ENCODE measurements around the gene SRP68.

SRP68 gene

GRCh38 chr17:76008630-76009425 is 63.5 kb downstream of the SRP68 start:
- H3K9ac ChIP-seq (ENCODE audit: low read length): no peak overlapping the region
- H3K4me1 ChIP-seq (ENCODE audit: insufficient read depth, low read length): no peaks in the 10 kb centered on the region
- no peak overlapping the region for H3K27ac ChIP-seq (ENCODE audit: low read depth, low read length)
- no peaks in the 10 kb centered on the region for H3K27me3 ChIP-seq (ENCODE audit: control insufficient read depth in 1 of 2, insufficient read depth in 2 of 2, low read length in 2 of 2)
- H3K36me3 ChIP-seq (ENCODE audit: insufficient read depth, low read length): no peaks in the 10 kb centered on the region
- H3K9me3 ChIP-seq (ENCODE audit: low read length): no peaks in the 10 kb centered on the region
- H3K4me3 ChIP-seq (ENCODE audit: low read depth in 1 of 2, low read length in 2 of 2): no peak overlapping the region

DNA sequence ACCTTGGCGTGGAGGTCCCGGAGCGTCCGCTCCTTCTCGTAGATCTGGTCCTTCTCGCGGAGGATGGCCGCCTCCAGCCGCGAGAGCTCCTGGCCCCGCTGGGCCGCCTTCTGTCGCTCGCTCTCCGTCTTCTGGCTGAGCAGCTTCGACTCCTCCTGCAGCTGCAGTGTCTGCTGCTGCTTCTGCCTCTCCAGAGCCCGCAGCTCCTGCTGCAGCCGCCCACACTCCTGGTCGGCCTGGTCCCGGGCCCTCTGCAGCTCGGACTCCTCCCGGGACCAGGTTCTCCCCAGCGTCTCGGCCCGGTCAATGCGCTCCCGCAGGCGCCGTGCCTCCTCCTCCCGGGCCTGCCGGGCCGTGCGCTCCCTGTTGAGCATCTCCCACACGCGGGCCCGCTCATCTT is 64.1 kb downstream of the SRP68 start:
- no peak overlapping the region for H3K27ac ChIP-seq (ENCODE audit: low read depth, low read length)
- no peak overlapping the region for H3K9ac ChIP-seq (ENCODE audit: low read length)
- no peaks in the 10 kb centered on the region for H3K4me1 ChIP-seq (ENCODE audit: insufficient read depth, low read length)
- no peaks in the 10 kb centered on the region for H3K36me3 ChIP-seq (ENCODE audit: insufficient read depth, low read length)
- H3K9me3 ChIP-seq (ENCODE audit: low read length): no peaks in the 10 kb centered on the region
- no peak overlapping the region for H3K4me3 ChIP-seq (ENCODE audit: low read depth in 1 of 2, low read length in 2 of 2)
- no peaks in the 10 kb centered on the region for H3K27me3 ChIP-seq (ENCODE audit: control insufficient read depth in 1 of 2, insufficient read depth in 2 of 2, low read length in 2 of 2)

DNA sequence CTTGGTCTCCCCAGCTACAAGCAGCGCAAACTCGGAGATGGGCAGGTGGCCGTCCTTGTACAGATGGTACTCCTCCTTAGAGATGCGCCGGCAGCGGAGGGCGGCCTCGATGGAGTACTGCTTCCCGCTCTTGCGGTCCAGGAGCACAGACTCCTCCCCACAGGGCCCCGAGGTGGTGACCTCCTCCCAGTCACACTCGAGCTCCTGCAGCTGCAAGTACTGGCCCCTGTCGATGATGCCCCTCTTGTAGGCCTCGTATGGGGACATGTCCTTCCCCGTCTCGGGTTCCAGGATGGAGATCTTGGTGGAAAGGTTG is 64.5 kb downstream of the SRP68 start:
- Histone ChIP-seq H3K4me3 (ENCODE audit: low read depth in 1 of 2, low read length in 2 of 2) (no peak overlapping the region), H3K36me3 (ENCODE audit: insufficient read depth, low read length) (no peaks in the 10 kb centered on the region), H3K9ac (ENCODE audit: low read length) (no peak overlapping the region), H3K9me3 (ENCODE audit: low read length) (no peaks in the 10 kb centered on the region), H3K4me1 (ENCODE audit: insufficient read depth, low read length) (no peaks in the 10 kb centered on the region), H3K27ac (ENCODE audit: low read depth, low read length) (no peak overlapping the region), H3K27me3 (ENCODE audit: control insufficient read depth in 1 of 2, insufficient read depth in 2 of 2, low read length in 2 of 2) (no peaks in the 10 kb centered on the region)

DNA sequence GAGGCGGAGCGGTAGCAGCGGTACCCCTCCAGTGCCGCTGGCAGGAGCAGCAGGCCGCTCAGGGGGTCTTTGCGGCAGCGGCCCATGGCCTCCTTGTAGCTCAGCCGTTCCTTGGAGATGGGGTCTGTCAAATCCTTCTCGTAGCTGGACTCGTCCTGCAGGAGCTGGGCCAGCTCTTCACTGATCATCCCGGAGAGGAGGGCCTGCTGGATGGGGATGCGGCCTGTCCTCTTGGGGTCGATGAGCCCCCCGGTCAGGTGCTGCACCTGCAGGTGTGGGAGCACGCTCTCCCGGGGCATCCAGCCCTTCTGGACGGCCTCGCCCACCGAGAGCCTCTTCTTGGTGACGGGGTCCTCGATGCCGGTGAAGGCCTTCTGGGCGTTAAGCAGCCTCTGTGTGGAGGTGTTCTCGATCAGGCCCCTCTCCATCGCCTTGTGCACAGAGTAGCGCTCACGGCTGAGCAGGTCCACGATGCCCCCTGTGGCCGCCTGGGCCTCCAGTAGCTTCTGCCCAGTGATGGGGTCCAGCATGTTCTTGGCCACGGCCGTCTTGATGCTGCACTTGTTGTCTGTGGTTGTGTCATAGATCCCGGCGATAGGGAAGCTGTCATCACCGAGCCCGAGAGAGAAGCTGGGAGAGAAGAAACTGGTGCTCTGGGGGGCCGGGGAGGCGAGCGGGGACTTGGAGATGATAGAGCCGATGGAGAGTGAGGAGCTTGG is 65.0 kb downstream of the SRP68 start:
- no peaks in the 10 kb centered on the region for H3K27me3 ChIP-seq (ENCODE audit: control insufficient read depth in 1 of 2, insufficient read depth in 2 of 2, low read length in 2 of 2)
- H3K9me3 ChIP-seq (ENCODE audit: low read length): no peaks in the 10 kb centered on the region
- no peaks in the 10 kb centered on the region for H3K4me1 ChIP-seq (ENCODE audit: insufficient read depth, low read length)
- H3K27ac ChIP-seq (ENCODE audit: low read depth, low read length): no peak overlapping the region
- H3K9ac ChIP-seq (ENCODE audit: low read length): no peak overlapping the region
- no peaks in the 10 kb centered on the region for H3K36me3 ChIP-seq (ENCODE audit: insufficient read depth, low read length)
- no peak overlapping the region for H3K4me3 ChIP-seq (ENCODE audit: low read depth in 1 of 2, low read length in 2 of 2)

- H3K9ac ChIP-seq (ENCODE audit: low read length): no peak overlapping the region
- H3K36me3 ChIP-seq (ENCODE audit: insufficient read depth, low read length): no peaks in the 10 kb centered on the region
- no peaks in the 10 kb centered on the region for H3K4me1 ChIP-seq (ENCODE audit: insufficient read depth, low read length)
- no peak overlapping the region for H3K27ac ChIP-seq (ENCODE audit: low read depth, low read length)
- H3K4me3 ChIP-seq (ENCODE audit: low read depth in 1 of 2, low read length in 2 of 2): no peak overlapping the region
- H3K27me3 ChIP-seq (ENCODE audit: control insufficient read depth in 1 of 2, insufficient read depth in 2 of 2, low read length in 2 of 2): no peaks in the 10 kb centered on the region
- H3K9me3 ChIP-seq (ENCODE audit: low read length): no peaks in the 10 kb centered on the region
Observed at GRCh38 chr17:76005263-76006149, 66.8 kb downstream of the SRP68 start.

DNA sequence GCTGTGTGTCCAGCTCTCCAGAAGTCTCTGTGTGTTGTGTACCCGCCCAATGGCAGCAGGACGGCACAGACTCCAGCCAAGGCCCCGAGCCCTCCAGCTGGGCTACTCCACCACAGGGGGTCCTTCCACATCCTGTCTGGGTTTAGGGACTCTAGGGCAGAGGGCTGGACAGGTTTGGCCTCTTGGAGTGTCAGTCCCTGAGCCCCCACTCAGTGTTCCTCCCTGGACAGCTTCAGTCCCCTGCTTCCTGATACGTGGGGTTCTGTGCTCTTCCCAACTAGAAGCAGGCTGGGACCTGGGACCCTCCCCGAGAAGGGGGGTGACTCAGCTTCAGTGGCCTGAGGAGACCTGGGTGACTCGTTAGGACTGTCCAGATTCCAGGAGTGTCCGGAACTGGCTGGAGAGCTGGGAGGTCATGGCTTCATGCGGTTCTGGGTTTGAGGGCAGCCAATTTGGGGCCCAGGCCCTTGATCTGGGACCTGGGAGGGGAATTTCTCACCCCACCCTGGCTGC is 67.5 kb downstream of the SRP68 start:
- Histone ChIP-seq H3K36me3 (ENCODE audit: insufficient read depth, low read length) (no peaks in the 10 kb centered on the region), H3K27me3 (ENCODE audit: control insufficient read depth in 1 of 2, insufficient read depth in 2 of 2, low read length in 2 of 2) (no peaks in the 10 kb centered on the region), H3K9ac (ENCODE audit: low read length) (no peak overlapping the region), H3K4me3 (ENCODE audit: low read depth in 1 of 2, low read length in 2 of 2) (no peak overlapping the region), H3K9me3 (ENCODE audit: low read length) (no peaks in the 10 kb centered on the region), H3K27ac (ENCODE audit: low read depth, low read length) (no peak overlapping the region), H3K4me1 (ENCODE audit: insufficient read depth, low read length) (no peaks in the 10 kb centered on the region)

DNA sequence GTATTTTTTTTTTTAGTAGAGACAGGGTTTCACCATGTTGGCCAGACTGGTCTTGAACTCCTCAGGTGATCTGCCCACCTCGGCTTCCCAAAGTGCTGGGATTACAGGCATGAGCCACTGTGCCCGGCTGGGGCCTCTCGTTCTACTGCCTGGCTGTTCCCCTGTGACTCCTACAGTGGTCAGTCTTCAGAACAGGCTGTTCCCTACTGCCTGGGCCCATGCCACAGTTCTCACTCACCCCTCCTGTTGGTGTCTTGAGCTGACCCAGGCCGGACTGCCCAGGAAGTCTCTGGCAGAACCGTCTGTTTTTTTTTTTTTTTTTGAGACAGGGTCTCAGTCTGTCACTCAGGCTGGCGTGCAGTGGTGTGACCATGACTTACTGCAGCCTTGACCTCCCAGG is 68.4 kb downstream of the SRP68 start:
- Histone ChIP-seq H3K4me3 (ENCODE audit: low read depth in 1 of 2, low read length in 2 of 2) (no peak overlapping the region), H3K9me3 (ENCODE audit: low read length) (no peaks in the 10 kb centered on the region), H3K36me3 (ENCODE audit: insufficient read depth, low read length) (no peaks in the 10 kb centered on the region), H3K27me3 (ENCODE audit: control insufficient read depth in 1 of 2, insufficient read depth in 2 of 2, low read length in 2 of 2) (no peaks in the 10 kb centered on the region), H3K9ac (ENCODE audit: low read length) (no peak overlapping the region), H3K4me1 (ENCODE audit: insufficient read depth, low read length) (no peaks in the 10 kb centered on the region), H3K27ac (ENCODE audit: low read depth, low read length) (no peak overlapping the region)

DNA sequence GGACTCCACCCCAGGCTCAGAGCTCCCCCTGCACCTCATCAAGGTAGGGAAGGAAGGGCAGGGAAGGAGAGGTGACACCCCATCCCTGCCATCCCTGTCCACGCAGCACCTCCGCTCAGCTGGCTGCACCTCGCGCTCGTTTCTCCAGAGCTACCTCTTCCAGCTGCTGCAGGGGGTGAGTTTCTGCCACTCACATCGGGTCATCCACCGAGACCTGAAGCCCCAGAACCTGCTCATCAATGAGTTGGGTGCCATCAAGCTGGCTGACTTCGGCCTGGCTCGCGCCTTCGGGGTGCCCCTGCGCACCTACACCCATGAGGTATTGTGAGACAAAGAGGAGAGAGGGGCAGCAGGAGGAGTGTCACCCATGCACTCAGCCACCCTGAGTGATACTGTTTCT is 70.2 kb downstream of the SRP68 start:
- H3K4me1 ChIP-seq (ENCODE audit: insufficient read depth, low read length): no peaks in the 10 kb centered on the region
- no peak overlapping the region for H3K4me3 ChIP-seq (ENCODE audit: low read depth in 1 of 2, low read length in 2 of 2)
- H3K9me3 ChIP-seq (ENCODE audit: low read length): no peaks in the 10 kb centered on the region
- no peaks in the 10 kb centered on the region for H3K27me3 ChIP-seq (ENCODE audit: control insufficient read depth in 1 of 2, insufficient read depth in 2 of 2, low read length in 2 of 2)
- no peak overlapping the region for H3K9ac ChIP-seq (ENCODE audit: low read length)
- no peaks in the 10 kb centered on the region for H3K36me3 ChIP-seq (ENCODE audit: insufficient read depth, low read length)
- no peak overlapping the region for H3K27ac ChIP-seq (ENCODE audit: low read depth, low read length)

- H3K9ac ChIP-seq (ENCODE audit: low read length): no peak within 1 kb of the TSS
- no peak within 1 kb of the TSS for H3K27ac ChIP-seq (ENCODE audit: low read depth, low read length)
- H3K4me1 ChIP-seq (ENCODE audit: insufficient read depth, low read length): peaks cover 3% of the 10 kb centered on the region
- H3K9me3 ChIP-seq (ENCODE audit: low read length): no peaks in the 10 kb centered on the region
- H3K36me3 ChIP-seq (ENCODE audit: insufficient read depth, low read length): no peaks in the 10 kb centered on the region
- no peaks in the 10 kb centered on the region for H3K27me3 ChIP-seq (ENCODE audit: control insufficient read depth in 1 of 2, insufficient read depth in 2 of 2, low read length in 2 of 2)
- no peak within 1 kb of the TSS for H3K4me3 ChIP-seq (ENCODE audit: low read depth in 1 of 2, low read length in 2 of 2)
Observed at GRCh38 chr17:76000755-76001521, 71.4 kb downstream of the SRP68 start, which contains the start of gene CDK3. CDK3 (plus strand) TSS chr17:76000855; CDS start chr17:76001426, 571 bp downstream.

DNA sequence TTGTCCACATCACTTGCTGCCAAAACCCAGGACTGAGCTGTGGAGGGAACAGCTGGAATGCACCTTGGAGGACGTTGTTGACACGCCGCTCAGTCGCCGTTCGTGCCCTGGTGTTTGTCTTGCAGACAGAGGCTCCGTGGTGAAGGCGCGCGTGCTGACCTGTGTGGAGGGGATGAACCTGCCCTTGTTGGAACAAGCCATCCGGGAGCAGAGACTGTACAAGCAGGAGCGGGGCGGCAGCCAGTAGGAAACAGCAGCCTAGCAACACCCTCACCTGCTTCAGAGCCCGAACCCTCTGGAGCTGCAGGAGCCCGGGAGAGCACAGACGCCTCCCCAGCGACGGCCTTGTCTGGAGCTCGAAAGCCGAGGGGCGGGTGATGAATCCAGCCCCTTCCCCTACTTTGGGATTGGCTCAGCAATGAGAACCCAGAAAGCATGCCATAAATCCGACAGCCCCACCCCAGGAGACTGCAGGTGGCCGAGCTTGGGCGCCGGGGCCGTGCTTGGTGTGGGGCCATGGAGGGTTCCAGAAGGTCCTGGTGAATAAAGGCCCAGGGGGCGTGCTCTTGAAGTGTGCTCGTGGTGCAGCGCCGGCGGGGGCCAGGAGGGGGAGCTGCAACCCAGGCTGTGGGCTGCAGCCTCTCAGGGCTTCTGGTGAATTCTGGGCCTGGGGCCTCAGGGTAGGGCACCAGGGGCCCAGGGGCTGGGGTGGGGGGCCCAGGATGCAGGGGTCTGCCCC is 72.1 kb downstream of the SRP68 start:
- no peak overlapping the region for H3K9ac ChIP-seq (ENCODE audit: low read length)

More for the DNA sequence above, 72.1 kb downstream of the SRP68 start:
- Histone ChIP-seq H3K4me1 (ENCODE audit: insufficient read depth, low read length) (peaks cover 3% of the 10 kb centered on the region), H3K4me3 (ENCODE audit: low read depth in 1 of 2, low read length in 2 of 2) (no peak overlapping the region), H3K36me3 (ENCODE audit: insufficient read depth, low read length) (no peaks in the 10 kb centered on the region), H3K27ac (ENCODE audit: low read depth, low read length) (no peak overlapping the region), H3K27me3 (ENCODE audit: control insufficient read depth in 1 of 2, insufficient read depth in 2 of 2, low read length in 2 of 2) (no peaks in the 10 kb centered on the region), H3K9me3 (ENCODE audit: low read length) (no peaks in the 10 kb centered on the region)
